Keratinocyte (primary cell): ENCODE measurements around the gene FANCD2OS.

Source experiments
- CTCF ChIP-seq, 3 experiments: IDR thresholded peaks in 1 of 3; conservative IDR thresholded peaks in 1 of 3; optimal IDR thresholded peaks in 1 of 3; 2 replicates in 2 of 3; 3 replicates in 1 of 3; pipeline versions ENCODE3 to v1.5.1; 2011; ENCODE audit warnings: low read length in 3 of 3, mild to moderate bottlenecking in 3 of 3, moderate library complexity in 2 of 3, control low read depth in 1 of 3, inconsistent platforms in 1 of 3; ENCODE audit not compliant: insufficient read depth in 2 of 3; ENCODE audit errors: extremely low read depth in 1 of 3
- EZH2 ChIP-seq: IDR thresholded peaks from one replicate; pipeline ENCODE4 v1.6.1; 2012; ENCODE audit warnings: inconsistent platforms, mild to moderate bottlenecking, low read length, moderate library complexity

- no peak for TF ChIP-seq EZH2
- no peak for TF ChIP-seq CTCF (optimal IDR thresholded peaks at IDR 0.05 in 1 of 3, IDR thresholded peaks at IDR 0.05 in 1 of 3, conservative IDR thresholded peaks at IDR 0.05 in 1 of 3; ENCODE audit: extremely low read depth in 1 of 3, insufficient read depth in 2 of 3, low read length in 3 of 3)
These were observed 14.7 kb upstream of the FANCD2OS start for GRCh38 chr3:10122724-10123123.
